A673 (cell line): ENCODE measurements around the gene BRD4. TPM values are rescaled to one million over a fixed set of nuclear protein-coding genes. Genes with fewer than 3 reads are reported as not detected.

Experiments used
- BruUV-seq: library from RNA; stranded (reverse); fragments of 400-500 nt; replicated peaks from 2 replicates; lab custom pipeline; 2021; lab: Mats Ljungman, UMichigan
- CTCF ChIA-PET: fragments of 300-600 bp; sonication (Branson Sonifier 250); formaldehyde crosslinking; loops from one replicate; lab custom pipeline; 2022; ENCODE audit warnings: antibody characterized with exemption; lab: Charles Lee
- POLR2A ChIA-PET: fragments of 300-600 bp; sonication (Branson Sonifier 250); formaldehyde crosslinking; loops from one replicate; lab custom pipeline; 2022; ENCODE audit warnings: antibody characterized with exemption; ENCODE audit not compliant: low non-redundant PET; lab: Charles Lee
- DNase-seq: peaks from one replicate; pipeline ENCODE4 v3.0.0-alpha.2; 2015; ENCODE audit warnings: low spot score
- H3K27ac ChIP-seq: fragments of 200-600 bp; sonication (generic); 2 replicates; pipeline ENCODE4 v1.5.1; 2016; ENCODE audit warnings: mixed run types, low read depth, mild to moderate bottlenecking, mixed read lengths, antibody characterized with exemption, low read length; ENCODE audit not compliant: poor library complexity, severe bottlenecking
- H3K27me3 ChIP-seq: fragments of 200-600 bp; sonication (generic); replicated peaks from 2 replicates; pipeline ENCODE4 v1.6.1; 2017; ENCODE audit warnings: mixed run types, low read depth, mild to moderate bottlenecking, mixed read lengths, antibody characterized with exemption, low read length; ENCODE audit not compliant: insufficient read depth, poor library complexity
- H3K36me3 ChIP-seq: fragments of 200-600 bp; sonication (generic); 2 replicates; pipeline ENCODE4 v1.6.1; 2016; ENCODE audit warnings: mixed run types, mild to moderate bottlenecking, mixed read lengths, antibody characterized with exemption, low read length; ENCODE audit not compliant: insufficient read depth, poor library complexity, severe bottlenecking
- H3K4me1 ChIP-seq: fragments of 200-600 bp; sonication (generic); 2 replicates; pipeline ENCODE4 v1.6.1; 2017; ENCODE audit warnings: mixed run types, mild to moderate bottlenecking, mixed read lengths, antibody characterized with exemption, low read length; ENCODE audit not compliant: insufficient read depth, poor library complexity, severe bottlenecking
- H3K4me3 ChIP-seq: fragments of 200-600 bp; sonication (generic); 2 replicates; pipeline ENCODE4 v1.5.1; 2016; ENCODE audit warnings: low read depth, mixed run types, mild to moderate bottlenecking, mixed read lengths, low read length; ENCODE audit not compliant: poor library complexity, severe bottlenecking
- H3K9me3 ChIP-seq: fragments of 200-600 bp; sonication (generic); 2 replicates; pipeline ENCODE4 v1.6.1; 2016; ENCODE audit warnings: mixed run types, low read depth, mild to moderate bottlenecking, mixed read lengths, antibody characterized with exemption, low read length; ENCODE audit not compliant: poor library complexity, severe bottlenecking
- CTCF ChIP-seq: fragments of 300-800, 200-600 bp; sonication (generic); conservative IDR thresholded peaks from 2 replicates; pipeline ENCODE4 v1.5.1; 2017; ENCODE audit warnings: low read depth, mild to moderate bottlenecking, antibody characterized with exemption, low read length, moderate library complexity, mixed read lengths
- EZH2 ChIP-seq: fragments of 200-600 bp; sonication (generic); IDR thresholded peaks from 2 replicates; pipeline ENCODE4 v1.6.1; 2017; ENCODE audit warnings: borderline replicate concordance, low read depth, mild to moderate bottlenecking, mixed read lengths, antibody characterized with exemption, low read length; ENCODE audit not compliant: poor library complexity, severe bottlenecking
- intact Hi-C: fragments of 100-400 bp; cut with micrococcal nuclease; formaldehyde crosslinking; loops from one replicate; pipeline ENCODE4 v1.10.0; 2022; ENCODE audit not compliant: unreplicated experiment
- total RNA-seq: library from RNA; stranded (reverse); gene quantifications from 2 replicates; pipeline ENCODE4 v1.2.3, GENCODE V29; 2021

Gene BRD4
- total RNA-seq, 1 experiment from 2014 or later: 174 TPM

- ChIA-PET CTCF (interaction anchor here (0.7 kb wide), 1 partner anchor 854 kb away, joined by 6 read pairs; no protein-coding TSS in a partner anchor), POLR2A (no interaction called here)
- Histone ChIP-seq H3K4me3 (no peak overlapping the region), H3K27ac (no peak overlapping the region), H3K4me1 (no peaks in the 10 kb centered on the region), H3K27me3 (no peaks in the 10 kb centered on the region), H3K36me3 (peaks cover 79% of the 10 kb centered on the region), H3K9me3 (no peaks in the 10 kb centered on the region)
- intact Hi-C loops: no loop called here
- TF ChIP-seq EZH2 (no peak), CTCF (no peak)
- no TSS peak for BruUV-seq
- no peak for DNase-seq
These were observed 91.0 kb downstream of the BRD4 start for GRCh38 chr19:15241259-15241910.

- no TSS peak for BruUV-seq
- H3K36me3 ChIP-seq: peaks cover 78% of the 10 kb centered on the region
- no peak overlapping the region for H3K27ac ChIP-seq
- no peak for DNase-seq
- no peak overlapping the region for H3K4me3 ChIP-seq
- H3K9me3 ChIP-seq: no peaks in the 10 kb centered on the region
- CTCF ChIA-PET: no interaction called here
- intact Hi-C loops: no loop called here
- TF ChIP-seq CTCF (no peak), EZH2 (no peak)
- H3K4me1 ChIP-seq: no peaks in the 10 kb centered on the region
- H3K27me3 ChIP-seq: no peaks in the 10 kb centered on the region
- POLR2A ChIA-PET: no interaction called here
These were observed 91.8 kb downstream of the BRD4 start for GRCh38 chr19:15240515-15240914.

GRCh38 chr19:15239337-15239949, 92.9 kb downstream of the BRD4 start:
- no peak overlapping the region for H3K4me3 ChIP-seq
- H3K27me3 ChIP-seq: no peaks in the 10 kb centered on the region
- BruUV-seq: no TSS peak
- intact Hi-C loops: no loop called here
- H3K36me3 ChIP-seq: peaks cover 73% of the 10 kb centered on the region
- TF ChIP-seq EZH2 (no peak), CTCF (no peak)
- H3K9me3 ChIP-seq: no peaks in the 10 kb centered on the region
- H3K4me1 ChIP-seq: no peaks in the 10 kb centered on the region
- POLR2A ChIA-PET: interaction anchor here (0.6 kb wide), 1 partner anchor 280 kb away, joined by 5 read pairs; no protein-coding TSS in a partner anchor
- CTCF ChIA-PET: no interaction called here
- no peak overlapping the region for H3K27ac ChIP-seq
- DNase-seq: no peak
